ENCODE data around the gene NOTCH1.
A peak's percentile ranks its signal among the peaks of the same experiment; 100 is the strongest.

NOTCH1 gene

GRCh38 chr9:136516191-136516654 lies 29.6 kb downstream of the NOTCH1 start:
- DNase-seq (ENCODE audit: low read depth) = no peak

DNA sequence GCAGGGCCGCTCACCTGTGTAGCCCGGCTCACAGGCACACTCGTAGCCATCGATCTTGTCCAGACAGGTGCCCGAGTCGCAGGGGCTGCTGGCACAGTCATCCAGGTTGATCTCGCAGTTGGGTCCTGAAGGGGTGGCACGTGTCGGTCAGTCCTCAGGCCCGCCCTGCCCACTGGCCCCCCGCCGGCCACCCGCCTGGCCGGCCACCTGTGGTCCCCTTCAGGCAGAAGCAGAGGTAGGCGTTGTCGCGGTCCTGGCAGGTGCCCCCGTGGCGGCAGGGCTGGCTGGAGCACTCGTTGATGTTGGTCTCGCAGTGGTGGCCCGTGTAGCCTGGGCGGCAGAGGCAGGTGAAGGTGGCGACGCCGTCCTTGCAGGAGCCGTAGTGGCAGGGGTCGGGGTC lies 30.6 kb downstream of the NOTCH1 start:
- DNase-seq (ENCODE audit: low read depth) = no peak

- no peak for DNase-seq (ENCODE audit: low read depth)
Observed at GRCh38 chr9:136514022-136514714, 31.7 kb downstream of the NOTCH1 start.

GRCh38 chr9:136513191-136513590 lies 32.7 kb downstream of the NOTCH1 start:
- no peak for DNase-seq (ENCODE audit: low read depth)

GRCh38 chr9:136512651-136513071 lies 33.2 kb downstream of the NOTCH1 start:
- peak; percentile 5 for DNase-seq (ENCODE audit: low read depth)

GRCh38 chr9:136511670-136512592 lies 33.9 kb downstream of the NOTCH1 start:
- no peak for DNase-seq (ENCODE audit: low read depth)

DNA sequence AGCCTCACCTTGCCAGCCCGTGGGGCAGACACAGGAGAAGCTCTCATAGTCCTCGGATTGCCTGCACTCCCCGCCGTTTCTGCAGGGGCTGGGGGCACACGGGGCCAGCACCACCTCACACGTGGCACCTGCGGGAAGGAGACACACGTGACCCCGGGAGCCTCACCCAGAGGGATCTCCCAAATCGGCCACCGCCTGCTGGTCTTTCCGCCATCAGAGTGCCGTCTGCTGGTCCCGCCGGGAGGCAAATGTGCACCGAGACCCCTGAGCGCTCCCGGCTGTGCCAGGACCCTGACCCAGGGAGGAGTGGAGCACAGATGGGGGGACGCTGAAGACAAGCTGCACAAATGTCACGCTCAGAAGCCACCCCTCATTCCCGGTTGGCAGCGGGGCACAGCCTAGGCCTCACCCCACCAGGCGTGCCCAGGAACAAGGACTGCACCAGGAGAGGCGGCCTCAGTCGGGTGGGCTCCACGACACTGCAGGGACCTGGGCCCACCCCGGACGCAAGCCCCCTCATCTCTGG lies 34.6 kb downstream of the NOTCH1 start:
- no peak for DNase-seq (ENCODE audit: low read depth)

DNA sequence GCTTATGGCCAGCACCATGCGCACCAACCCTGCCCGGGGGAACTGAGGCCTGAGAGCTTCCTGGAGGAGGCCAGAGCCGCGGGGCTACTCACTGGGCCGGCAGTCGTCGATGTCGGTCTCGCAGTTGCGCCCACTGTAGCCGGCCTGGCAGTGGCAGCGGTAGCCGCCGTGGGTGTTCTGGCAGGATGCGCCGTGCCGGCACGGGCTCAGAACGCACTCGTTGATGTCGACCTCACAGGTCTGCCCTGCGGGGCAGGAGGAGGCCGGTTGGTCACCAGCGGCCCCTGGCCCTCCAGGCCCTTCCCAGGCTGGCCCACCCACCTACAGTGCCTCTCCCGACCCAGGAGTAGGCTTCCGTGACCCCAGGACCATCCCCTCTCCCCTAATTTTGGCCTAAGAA lies 35.3 kb downstream of the NOTCH1 start:
- no peak for DNase-seq (ENCODE audit: low read depth)

- DNase-seq (ENCODE audit: low read depth) = no peak
Observed at GRCh38 chr9:136509549-136509948, 36.3 kb downstream of the NOTCH1 start.

DNA sequence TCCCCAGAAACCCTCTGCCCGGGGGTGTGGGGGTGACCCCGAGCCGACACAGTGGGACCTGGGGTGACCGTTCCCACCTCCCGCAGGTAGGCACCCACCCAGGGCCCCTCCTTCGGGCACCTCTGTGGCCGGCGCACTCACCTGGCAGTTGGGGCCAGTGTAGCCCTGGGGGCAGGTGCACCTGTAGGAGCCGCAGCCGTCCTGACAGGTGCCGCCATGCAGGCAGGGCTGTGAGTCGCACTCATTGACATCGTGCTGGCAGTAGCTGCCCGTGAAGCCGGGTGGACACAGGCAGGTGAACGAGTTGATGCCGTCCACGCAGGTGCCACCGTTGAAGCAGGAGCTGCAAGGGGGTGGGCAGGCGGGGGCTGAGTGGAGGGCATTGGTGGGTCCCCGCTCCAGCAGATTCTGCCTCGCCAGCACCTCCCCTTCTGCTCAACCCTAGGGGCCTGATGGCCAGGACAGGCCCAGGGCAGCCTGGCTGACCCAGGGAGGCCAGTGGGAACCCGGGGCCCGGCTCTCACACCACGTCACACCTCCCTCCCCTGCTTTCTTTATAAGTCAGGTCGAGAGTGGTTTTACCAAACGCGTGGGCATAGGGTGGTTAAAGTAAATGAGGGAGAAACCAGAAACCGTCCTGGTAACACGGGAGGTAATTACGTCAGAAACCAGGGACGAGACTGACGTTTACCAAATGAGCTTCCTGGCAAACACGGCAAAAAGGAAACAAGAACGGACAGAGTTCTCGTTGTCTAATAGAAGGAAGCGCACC lies 36.9 kb downstream of the NOTCH1 start:
- DNase-seq (ENCODE audit: low read depth) = no peak

DNA sequence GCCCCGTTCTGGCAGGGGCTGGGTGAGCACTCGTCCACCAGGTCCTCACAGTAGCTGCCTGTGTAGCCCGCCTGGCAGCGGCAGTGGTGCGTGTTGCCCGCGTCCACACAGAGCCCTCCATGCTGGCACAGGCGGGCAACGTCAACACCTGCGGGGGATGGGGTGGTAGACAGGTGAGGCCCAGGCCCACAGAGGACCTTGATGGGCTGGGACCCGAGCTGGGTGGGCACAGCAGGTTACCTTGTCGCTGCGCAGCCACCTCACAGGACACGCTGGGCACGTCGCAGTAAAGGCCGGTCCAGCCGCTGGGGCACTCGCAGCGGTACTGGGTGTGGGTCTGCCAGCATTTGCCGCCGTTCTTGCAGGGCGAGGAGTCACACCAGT lies 37.9 kb downstream of the NOTCH1 start:
- no peak for DNase-seq (ENCODE audit: low read depth)

- no peak for DNase-seq (ENCODE audit: low read depth)
Observed at GRCh38 chr9:136507221-136507991, 38.4 kb downstream of the NOTCH1 start.

DNA sequence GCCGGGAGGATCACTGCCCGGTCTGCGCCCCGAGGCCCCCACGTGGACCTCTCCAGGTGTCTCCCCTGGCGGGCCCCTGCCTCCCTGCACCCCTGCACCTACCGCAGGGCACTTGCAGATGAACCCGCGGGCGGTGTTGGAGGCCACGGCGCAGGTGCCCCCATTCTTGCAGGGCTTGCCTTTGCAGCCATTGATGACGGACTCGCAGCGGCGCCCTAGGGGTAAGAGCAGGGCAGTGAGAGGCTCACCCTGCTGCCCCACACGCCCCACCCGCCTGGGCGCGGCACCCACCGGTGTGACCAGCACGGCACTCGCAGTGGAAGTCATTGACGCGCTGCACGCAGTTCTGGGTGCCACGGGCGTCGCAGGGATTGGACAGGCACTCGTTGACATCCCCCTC lies 39.4 kb downstream of the NOTCH1 start:
- DNase-seq (ENCODE audit: low read depth) = no peak

- DNase-seq (ENCODE audit: low read depth) = no peak
Observed at GRCh38 chr9:136505406-136506403, 40.1 kb downstream of the NOTCH1 start.

- no peak for DNase-seq (ENCODE audit: low read depth)
Observed at GRCh38 chr9:136504512-136505348, 41.1 kb downstream of the NOTCH1 start.

DNA sequence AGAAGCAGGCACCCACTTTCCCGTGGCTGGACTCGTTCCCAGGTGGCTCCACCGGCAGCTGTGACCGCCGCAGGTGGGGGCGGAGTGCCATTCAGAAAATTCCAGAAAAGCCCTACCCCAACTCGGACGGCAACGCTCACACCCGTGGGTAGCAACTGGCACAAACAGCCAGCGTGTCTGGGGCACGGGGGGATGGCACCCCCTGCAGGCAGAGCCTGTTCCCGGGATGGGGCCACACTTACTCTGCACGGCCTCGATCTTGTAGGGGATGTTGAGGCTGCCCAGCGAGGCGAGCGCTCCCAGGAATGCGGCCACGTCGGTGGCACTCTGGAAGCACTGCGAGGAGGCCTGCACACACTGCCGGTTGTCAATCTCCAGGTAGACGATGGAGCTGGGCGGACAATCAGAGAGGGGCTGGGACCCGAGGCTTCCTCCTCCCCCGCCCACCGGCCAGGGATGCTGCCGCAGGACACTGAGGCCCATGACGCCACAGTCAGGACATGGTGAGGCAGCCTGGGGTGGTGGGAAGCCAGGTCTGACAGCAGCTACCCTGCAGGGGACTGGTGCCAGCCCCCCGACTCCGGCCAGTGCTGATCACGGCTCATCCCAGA lies 42.8 kb downstream of the NOTCH1 start:
- DNase-seq (ENCODE audit: low read depth) = no peak

GRCh38 chr9:136502196-136502595 lies 43.7 kb downstream of the NOTCH1 start:
- no peak for DNase-seq (ENCODE audit: low read depth)

DNA sequence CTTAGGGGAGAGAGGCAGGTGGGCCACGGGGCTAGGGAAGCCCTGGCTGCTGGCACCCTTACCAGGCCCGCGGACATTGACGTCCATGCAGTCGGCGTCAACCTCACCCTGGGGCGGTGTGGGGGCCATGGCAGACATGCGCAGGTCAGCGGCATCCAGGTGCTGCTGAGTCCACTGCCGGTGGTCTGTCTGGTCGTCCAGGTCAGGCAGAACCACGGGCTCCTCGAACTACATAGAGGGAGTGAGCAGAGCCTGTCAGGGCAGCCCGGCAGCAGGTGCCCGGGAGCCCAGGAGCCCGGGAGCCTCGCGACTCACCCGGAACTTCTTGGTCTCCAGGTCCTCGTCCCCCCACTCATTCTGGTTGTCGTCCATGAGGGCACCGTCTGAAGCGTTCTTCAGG lies 44.2 kb downstream of the NOTCH1 start:
- DNase-seq (ENCODE audit: low read depth) = no peak
